ENCODE measurements around the gene SLIRP. TPM values are rescaled to one million over a fixed set of nuclear protein-coding genes. Genes with fewer than 3 reads are reported as not detected.

The SLIRP gene
- total RNA-seq, 1 donor from 2014 or later, result 58.6 TPM

- no peak for DNase-seq
- no peak for TF ChIP-seq CTCF (IDR thresholded peaks at IDR 0.05)
- Mint-ChIP-seq H3K27me3 (no peaks in the 10 kb centered on the region), H3K9me3 (no peaks in the 10 kb centered on the region), H3K4me1 (no peaks in the 10 kb centered on the region), H3K36me3 (ENCODE audit: low read depth) (peaks cover 8% of the 10 kb centered on the region), H3K4me3 (no peak overlapping the region), H3K27ac (no peak overlapping the region)
- ChIA-PET CTCF (no interaction called here), POLR2A (no interaction called here)
- ATAC-seq (ENCODE audit: low read depth), result no peak
- intact Hi-C loops (cut with micrococcal nuclease), result no loop called here
Observed at GRCh38 chr14:77667331-77667730, 40.6 kb upstream of the SLIRP start.

DNA sequence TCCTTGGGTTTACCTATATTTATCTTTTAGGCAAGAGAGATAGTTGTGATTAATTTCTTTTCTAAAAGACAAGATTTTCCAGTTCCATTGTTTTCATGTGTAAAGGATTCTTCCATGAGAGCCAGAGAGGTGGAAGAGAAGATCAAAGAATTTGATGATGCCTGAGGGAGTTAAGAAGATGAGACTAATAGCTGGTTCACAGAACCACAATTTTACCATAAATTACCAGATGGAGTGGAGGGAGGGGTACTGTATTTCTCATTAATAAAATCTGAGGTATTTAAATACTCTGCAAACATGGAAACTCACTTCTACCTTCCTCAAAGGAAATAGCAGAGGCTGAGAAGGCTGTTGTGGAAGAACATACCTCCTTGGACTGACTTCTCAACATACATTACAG lies 34.7 kb upstream of the SLIRP start:
- Mint-ChIP-seq H3K36me3 (ENCODE audit: low read depth) (peaks cover 54% of the 10 kb centered on the region), H3K9me3 (no peaks in the 10 kb centered on the region), H3K27ac (no peak overlapping the region), H3K4me3 (no peak overlapping the region), H3K27me3 (no peaks in the 10 kb centered on the region), H3K4me1 (no peaks in the 10 kb centered on the region)
- ATAC-seq (ENCODE audit: low read depth), result no peak
- no peak for DNase-seq
- intact Hi-C loops (cut with micrococcal nuclease), result no loop called here
- POLR2A ChIA-PET, result no interaction called here
- CTCF ChIA-PET, result no interaction called here
- TF ChIP-seq CTCF (IDR thresholded peaks at IDR 0.05), result no peak

GRCh38 chr14:77674931-77675330 lies 33.0 kb upstream of the SLIRP start:
- Mint-ChIP-seq H3K9me3 (no peaks in the 10 kb centered on the region), H3K4me3 (no peak overlapping the region), H3K36me3 (ENCODE audit: low read depth) (peaks cover 67% of the 10 kb centered on the region), H3K27ac (no peak overlapping the region), H3K27me3 (no peaks in the 10 kb centered on the region), H3K4me1 (no peaks in the 10 kb centered on the region)
- ATAC-seq (ENCODE audit: low read depth) (no peak), DNase-seq (no peak)
- no peak for TF ChIP-seq CTCF (IDR thresholded peaks at IDR 0.05)
- POLR2A ChIA-PET, result no interaction called here
- CTCF ChIA-PET, result no interaction called here
- intact Hi-C loops (cut with micrococcal nuclease), result no loop called here

DNA sequence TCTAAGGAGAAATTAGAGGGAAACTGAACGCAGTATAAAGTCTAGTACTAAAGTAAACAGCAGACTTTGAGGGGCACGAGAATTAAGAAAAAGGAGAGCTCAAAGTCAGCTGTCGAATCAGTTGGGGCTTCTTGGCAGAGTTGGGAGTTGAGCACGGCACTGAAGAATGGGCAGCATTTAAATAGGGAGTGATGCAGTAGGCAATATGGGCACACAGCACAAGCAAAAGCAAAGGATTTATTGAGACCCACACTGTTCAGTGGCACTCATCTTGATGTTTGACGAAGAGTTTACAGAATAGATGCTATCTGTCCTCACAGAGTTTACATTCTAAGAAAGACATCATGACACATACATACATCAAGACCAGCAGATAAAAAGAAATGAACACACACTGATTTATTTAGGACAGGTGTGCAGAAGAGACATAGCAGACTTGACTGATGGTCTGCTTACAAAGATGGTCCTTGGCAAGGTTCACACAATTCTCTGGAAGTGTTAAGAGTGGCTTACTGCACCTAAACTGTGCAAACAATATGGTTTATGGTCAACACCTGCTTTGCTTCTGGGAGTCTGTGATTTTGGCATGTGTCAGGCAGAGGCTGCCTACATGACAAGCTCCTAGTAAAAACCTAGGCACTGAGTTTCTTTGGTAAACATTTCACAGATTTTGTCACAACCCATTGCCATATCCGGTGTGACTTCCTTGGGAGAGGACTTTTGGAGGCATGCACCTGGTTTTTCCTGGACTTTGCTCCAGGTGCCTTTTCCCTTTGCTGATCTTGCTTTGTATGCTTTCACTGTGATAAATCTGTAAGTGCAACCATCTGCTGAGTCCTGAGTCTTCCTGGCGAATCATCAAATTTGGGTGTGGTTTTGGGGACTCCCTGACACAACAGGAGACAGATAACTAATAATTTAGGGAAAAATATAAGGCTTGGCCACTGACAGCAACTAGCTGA lies 26.4 kb upstream of the SLIRP start:
- Mint-ChIP-seq H3K4me1 (no peaks in the 10 kb centered on the region), H3K27me3 (no peaks in the 10 kb centered on the region), H3K4me3 (no peak overlapping the region), H3K36me3 (ENCODE audit: low read depth) (peaks cover 46% of the 10 kb centered on the region), H3K27ac (no peak overlapping the region), H3K9me3 (no peaks in the 10 kb centered on the region)
- ChIA-PET POLR2A (no interaction called here), CTCF (no interaction called here)
- no peak for TF ChIP-seq CTCF (IDR thresholded peaks at IDR 0.05)
- DNase-seq (no peak), ATAC-seq (ENCODE audit: low read depth) (no peak)
- intact Hi-C loops (cut with micrococcal nuclease), result no loop called here

DNA sequence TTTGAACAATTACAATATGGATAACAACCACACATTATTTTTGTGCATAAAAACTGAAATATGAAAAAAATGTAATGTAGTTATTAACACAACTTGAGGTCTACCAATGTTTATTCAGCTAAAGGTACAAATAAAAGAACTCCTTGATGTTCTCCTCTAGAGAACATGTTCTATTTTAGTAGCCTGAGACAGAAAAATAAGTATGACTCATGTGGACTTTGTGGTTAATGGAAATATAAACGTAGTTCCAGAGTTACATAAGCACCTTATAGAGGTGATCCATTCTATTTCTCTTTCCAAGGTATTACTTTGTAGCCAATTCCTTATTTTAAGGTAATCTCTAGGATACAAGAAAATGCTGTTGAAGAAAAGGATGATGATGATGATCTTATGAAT lies 25.7 kb upstream of the SLIRP start:
- Mint-ChIP-seq H3K4me1 (no peaks in the 10 kb centered on the region), H3K4me3 (no peak overlapping the region), H3K36me3 (ENCODE audit: low read depth) (peaks cover 48% of the 10 kb centered on the region), H3K27me3 (no peaks in the 10 kb centered on the region), H3K9me3 (no peaks in the 10 kb centered on the region), H3K27ac (no peak overlapping the region)
- TF ChIP-seq CTCF (IDR thresholded peaks at IDR 0.05), result no peak
- no peak for DNase-seq
- intact Hi-C loops (cut with micrococcal nuclease), result no loop called here
- CTCF ChIA-PET, result no interaction called here
- POLR2A ChIA-PET, result no interaction called here
- no peak for ATAC-seq (ENCODE audit: low read depth)

Measured in activated B cell treated with CpG ODN at 0.5 μM for 24 hours (primary cell).